Measurements from ENCODE around the gene RAD51B.

DNA sequence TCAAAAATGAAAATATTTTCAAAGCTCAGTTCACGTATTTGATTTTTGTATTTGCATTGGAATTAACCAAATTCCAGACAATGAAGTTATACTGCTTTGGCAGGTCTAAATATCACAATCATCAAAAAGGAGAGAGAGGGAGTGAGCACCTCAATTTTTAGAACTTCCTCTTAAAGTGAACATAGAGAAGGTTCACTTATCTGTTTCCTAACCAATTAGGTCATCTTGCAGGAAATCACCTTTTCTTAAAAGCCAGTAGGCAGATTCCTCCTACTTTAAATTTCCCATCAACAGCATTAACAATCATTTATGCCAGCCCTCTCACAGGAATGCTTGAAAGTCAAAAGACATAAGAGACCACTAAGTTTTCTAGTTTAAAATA lies 584.6 kb downstream of the RAD51B start:
- TF ChIP-seq, protein P1, sequence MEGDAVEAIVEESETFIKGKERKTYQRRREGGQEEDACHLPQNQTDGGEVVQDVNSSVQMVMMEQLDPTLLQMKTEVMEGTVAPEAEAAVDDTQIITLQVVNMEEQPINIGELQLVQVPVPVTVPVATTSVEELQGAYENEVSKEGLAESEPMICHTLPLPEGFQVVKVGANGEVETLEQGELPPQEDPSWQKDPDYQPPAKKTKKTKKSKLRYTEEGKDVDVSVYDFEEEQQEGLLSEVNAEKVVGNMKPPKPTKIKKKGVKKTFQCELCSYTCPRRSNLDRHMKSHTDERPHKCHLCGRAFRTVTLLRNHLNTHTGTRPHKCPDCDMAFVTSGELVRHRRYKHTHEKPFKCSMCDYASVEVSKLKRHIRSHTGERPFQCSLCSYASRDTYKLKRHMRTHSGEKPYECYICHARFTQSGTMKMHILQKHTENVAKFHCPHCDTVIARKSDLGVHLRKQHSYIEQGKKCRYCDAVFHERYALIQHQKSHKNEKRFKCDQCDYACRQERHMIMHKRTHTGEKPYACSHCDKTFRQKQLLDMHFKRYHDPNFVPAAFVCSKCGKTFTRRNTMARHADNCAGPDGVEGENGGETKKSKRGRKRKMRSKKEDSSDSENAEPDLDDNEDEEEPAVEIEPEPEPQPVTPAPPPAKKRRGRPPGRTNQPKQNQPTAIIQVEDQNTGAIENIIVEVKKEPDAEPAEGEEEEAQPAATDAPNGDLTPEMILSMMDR (IDR thresholded peaks at IDR 0.05; ENCODE audit: low read length) = no peak
- TF ChIP-seq EZH2 (optimal IDR thresholded peaks at IDR 0.05; ENCODE audit: low read depth, low read length) (no peak), EZH2phosphoT487 (IDR thresholded peaks at IDR 0.05; ENCODE audit: low read length) (no peak)
